ELR (cell line): Measurements from ENCODE around the gene NEK7.
A peak's percentile ranks its signal among the peaks of the same experiment; 100 is the strongest.
"Not testable (repeated sequence)": the region's sequence is repeated elsewhere in the genome, so short reads cannot be mapped to it uniquely, and the experiment has no call there.

Experiments
- DNase-seq: peaks from one replicate; pipeline ENCODE4 v3.0.0-alpha.2; 2015; ENCODE audit warnings: low read depth

The NEK7 gene

DNA sequence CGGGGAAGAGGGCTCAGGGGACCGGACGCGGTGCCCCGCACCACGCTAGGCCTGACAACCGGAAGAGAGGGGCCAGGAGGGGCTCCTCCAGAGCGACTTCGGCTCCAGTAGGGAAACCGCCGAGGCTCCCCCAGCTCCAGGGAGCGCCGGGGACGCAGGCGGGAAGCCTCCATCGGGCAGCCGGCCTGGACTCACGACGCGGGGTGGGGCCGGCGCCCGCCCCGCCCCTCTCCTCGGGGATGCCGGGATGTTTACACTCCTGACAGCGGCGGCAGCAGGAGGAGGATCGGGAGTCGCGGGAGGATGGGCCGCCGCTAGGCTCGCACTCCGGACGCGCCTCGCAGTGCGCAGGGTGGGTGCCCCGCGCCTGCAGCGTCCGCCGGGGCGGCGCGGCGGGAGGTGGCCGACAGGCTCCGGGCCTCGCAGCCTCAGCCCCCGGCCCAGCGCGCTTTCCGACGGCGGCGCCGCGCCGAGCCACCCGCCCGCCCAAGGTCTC, at the start of gene NEK7:
NEK7 (plus strand) TSS at position 254 of the 496 bp plus-strand sequence. CDS start 75,583 bp downstream, outside the sequence.
- DNase-seq: peak; percentile 90

DNA sequence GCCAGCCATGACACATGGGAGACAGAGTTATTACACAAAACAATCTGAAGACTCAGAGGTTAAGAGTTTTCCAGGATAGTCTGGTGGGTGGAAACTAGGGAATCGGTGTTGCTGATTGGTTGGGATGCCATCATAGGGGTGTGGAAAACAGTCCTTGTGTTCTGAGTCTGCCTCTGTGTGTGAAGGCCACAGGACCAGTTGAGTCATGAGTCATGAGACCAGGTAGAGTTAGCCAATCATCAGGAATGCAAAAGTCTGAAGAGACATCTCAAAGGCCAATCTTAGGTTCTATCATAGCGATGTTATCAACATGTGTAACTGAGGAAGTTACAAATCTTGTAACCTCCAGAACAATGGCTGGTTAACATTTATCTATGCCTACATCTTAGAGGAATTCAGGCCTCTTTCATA, 49.7 kb upstream of the NEK7 start:
- DNase-seq: peak; percentile 60

DNA sequence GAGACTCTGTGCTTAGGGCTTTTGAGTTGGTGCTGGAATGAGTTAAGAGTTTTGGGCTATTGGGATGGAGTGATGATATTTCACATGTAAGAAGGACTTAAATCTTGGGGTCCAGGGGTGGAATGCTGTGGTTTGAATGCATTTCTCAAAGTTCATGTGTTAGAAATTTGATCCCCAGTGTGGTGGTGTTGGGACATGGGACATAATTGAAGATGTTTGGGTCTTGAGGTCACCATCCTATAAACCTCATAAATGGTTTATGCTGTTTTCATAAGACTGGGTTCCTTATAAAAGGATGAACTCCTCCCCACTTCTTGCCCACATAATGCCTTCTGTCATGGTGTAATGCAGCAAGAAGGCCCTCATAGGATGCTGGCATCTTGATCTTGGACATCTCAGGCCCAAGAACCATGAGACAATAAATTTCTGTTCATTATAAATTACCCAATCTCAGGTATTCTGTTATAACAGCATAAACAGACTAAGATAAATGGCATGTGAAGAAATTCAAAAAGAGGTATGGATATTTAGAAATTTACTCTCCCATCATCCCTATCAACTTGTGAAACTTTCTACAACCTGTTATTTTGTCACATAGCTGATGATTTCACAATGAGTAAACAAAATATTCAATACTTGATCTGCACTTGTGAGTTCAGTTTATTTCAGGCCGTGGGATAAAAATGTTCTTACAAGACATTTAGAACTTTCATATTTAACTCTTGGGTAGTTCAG, 48.0 kb upstream of the NEK7 start:
- DNase-seq: no peak

DNA sequence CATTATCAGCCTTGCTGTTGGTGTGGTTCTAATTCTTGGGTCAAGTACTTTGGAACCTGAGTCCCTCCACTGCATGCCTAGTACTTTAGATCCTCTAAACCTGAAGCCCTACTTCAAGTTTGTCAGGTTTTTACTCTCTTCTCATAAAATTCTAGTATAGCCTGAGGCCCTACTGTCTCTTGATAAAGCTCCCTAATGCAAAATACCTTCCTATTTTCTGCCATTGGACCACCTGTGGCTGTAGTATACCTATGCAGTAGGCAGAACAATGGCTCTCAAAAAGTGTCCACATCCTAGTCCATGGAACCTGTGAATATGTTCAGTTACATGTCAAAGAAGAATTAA, 47.5 kb upstream of the NEK7 start:
- no peak for DNase-seq

- DNase-seq: no peak
Measured at GRCh38 chr1:198113342-198113750, 43.5 kb upstream of the NEK7 start.

GRCh38 chr1:198116069-198116468, 40.7 kb upstream of the NEK7 start:
- no peak for DNase-seq

DNA sequence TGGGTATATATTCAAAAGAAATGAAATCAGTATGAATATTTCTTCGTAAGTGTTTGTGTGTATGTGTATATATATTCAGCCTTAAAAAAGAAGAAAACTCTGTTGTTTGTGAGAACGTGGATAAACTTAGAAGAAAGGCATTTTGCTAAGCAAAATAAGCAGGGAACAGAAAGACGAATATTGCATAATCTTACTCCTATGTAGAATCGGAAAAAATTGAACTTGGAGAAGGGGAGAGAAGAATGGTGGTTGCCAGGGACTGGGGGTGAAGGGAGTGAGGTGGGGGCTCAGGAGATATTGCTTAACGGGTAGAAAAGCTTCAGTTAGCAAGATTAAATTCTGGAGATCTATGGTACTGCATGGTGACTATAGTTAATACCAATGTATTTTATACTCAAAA, 40.3 kb upstream of the NEK7 start:
- DNase-seq: no peak

- DNase-seq: no peak
Measured at GRCh38 chr1:198117267-198117666, 39.5 kb upstream of the NEK7 start.

GRCh38 chr1:198118134-198118533, 38.7 kb upstream of the NEK7 start:
- peak; percentile 83 for DNase-seq

- no peak for DNase-seq
Measured at GRCh38 chr1:198119906-198120305, 36.9 kb upstream of the NEK7 start.

DNA sequence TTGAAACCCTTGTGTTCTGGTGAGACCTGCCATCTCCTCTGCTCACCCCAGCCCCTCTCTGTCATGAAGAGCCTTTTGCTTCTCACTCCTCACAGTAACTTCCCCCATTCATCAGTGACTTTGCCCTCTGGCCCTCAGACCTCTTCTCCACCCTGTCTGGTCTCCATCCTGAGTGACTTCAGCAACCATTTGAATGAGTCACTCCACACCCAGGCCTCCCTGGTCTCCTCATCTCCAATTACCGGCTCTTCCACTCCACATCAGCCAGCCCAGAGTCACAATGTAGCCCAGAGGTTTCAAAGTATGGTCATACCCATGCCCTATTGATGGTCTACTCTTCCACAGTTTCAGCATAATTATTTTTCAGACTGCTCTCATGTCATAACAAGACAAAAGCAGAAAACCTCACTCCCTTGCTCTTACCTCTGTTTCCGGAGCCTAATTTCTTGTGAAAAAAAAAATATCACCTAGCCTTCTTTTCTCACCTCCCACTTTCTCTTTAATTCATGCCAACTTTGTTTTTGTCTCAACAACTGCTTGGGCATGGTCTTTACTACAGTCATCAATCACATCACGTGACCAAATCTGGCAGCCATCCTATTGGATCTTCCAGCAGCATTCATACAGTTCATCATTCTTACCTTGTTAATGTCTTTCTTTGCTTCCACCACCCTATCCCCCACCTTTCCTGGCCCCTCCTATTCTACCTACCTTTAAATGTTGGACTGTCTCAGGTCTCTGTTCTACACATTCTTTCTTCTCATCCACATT, 35.6 kb upstream of the NEK7 start:
- peak; percentile 87 for DNase-seq

- peak; percentile 41 for DNase-seq
Measured at GRCh38 chr1:198122693-198123092, 34.1 kb upstream of the NEK7 start.

- peak; percentile 73 for DNase-seq
Measured at GRCh38 chr1:198123133-198123532, 33.7 kb upstream of the NEK7 start.

DNA sequence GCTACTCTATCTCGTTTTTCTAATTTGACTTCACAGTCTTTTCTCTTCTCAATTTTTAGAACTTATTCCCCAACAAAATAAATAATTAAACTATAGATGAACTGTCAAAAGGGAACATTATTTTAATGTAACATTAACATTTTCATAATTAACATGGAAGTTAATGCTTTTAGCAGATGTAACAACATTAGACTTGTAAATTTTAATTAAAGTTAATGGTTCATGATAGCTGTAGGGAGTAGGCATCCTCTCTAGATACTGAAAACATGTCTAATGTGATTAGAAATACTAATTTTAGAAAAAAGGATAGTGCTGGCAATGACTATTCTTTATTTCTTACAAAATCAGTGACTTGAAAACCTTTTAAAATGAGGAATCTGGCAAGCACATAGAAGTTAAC, 32.1 kb upstream of the NEK7 start:
- no peak for DNase-seq

GRCh38 chr1:198125995-198126735, 30.6 kb upstream of the NEK7 start:
- DNase-seq: peak; percentile 48

GRCh38 chr1:198128533-198128932, 28.3 kb upstream of the NEK7 start:
- DNase-seq: no peak

DNA sequence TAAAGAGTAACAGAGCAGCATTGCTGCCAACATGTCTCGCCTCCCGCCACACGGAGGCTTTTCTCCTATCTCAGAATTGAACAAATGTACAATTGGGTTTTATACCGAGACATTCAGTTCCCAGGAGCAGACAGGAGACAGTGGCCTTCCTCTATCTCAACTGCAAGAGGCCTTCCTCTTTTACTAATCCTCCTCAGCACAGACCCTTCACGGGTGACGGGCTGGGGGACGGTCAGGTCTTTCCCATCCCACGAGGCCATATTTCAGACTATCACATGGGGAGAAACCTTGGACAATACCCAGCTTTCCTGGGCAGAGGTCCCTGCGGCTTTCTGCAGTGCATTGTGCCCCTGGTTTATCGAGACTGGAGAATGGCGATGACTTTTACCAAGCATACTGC, 26.7 kb upstream of the NEK7 start:
- not testable (repeated sequence) for DNase-seq

GRCh38 chr1:198132060-198132781, 24.6 kb upstream of the NEK7 start:
- DNase-seq: no peak

DNA sequence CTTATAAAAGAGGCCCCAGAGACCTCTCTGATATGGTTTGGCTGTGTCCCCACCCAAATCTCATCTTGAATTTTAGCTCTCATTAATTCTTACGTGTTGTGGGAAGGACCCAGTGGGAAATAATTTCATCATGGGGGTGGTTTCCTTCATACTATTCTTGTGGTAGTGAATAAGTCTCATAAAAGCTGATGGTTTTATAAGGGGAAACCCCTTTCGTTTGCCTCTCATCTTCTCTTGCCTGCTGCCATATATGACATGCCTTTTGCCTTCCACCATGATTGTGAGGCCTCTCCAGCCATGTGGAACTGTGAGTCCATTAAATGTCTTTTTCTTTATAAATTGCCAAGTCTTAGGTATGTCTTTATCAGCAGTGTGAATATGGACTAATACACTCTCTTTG, 22.5 kb upstream of the NEK7 start:
- DNase-seq: no peak

DNA sequence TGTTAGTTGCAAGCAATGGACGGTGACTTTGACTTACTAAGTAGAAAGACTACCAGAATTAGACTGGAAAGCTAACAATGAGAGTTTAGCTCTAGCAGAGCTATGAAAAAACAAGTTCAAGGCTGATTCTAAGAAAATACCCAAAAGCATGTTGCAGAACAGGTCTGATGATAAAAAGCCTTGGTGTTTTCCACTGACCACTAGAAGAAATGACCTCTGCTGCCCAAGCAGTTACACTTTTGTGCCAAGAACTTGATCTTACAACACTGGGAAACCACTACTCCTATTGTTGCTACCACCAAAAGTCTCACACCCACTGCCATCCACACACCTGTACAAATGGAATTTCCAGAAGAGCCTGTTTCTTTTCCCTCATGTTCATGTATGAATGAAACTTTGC, 21.4 kb upstream of the NEK7 start:
- DNase-seq: no peak

DNA sequence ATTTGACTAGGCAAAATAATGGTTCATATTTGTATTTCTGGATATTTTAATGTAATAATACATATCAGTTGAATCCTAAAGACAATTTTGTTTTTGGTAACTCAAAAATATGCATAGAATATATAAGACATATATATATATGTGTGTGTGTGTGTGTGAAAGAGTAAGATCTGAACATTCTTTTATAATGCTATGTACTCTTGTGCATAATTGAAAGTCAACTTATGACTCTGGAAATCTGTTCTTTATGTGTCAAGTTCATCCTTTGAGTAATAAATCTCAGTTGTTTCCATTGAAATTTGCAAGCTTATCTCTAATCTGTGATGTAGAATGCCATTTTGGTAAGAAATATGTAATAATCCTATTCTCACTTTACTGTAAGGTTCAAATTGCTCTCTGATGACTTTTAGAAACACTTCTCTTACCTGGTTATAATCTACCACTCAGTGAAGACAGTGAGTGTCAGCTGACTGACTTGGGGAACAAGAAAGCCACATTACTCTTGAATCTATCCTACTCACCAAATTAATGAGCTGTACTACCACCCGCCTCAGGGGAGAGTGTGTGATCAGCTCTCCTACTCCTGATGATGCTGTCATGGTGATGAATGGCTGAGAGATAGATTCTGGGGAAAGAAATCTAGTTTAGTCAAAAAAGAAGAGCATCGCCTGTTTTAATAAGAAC, 15.0 kb upstream of the NEK7 start:
- DNase-seq: no peak
